Endothelial cell of umbilical vein (primary cell): ENCODE measurements around the gene GULP1. TPM values are rescaled to one million over a fixed set of nuclear protein-coding genes. Genes with fewer than 3 reads are reported as not detected.

Experiments used
- BruUV-seq: library from RNA; stranded (reverse); fragments of 400-500 nt; replicated peaks from 2 replicates; lab custom pipeline; 2021; lab: Mats Ljungman, UMichigan
- CTCF ChIA-PET: fragments of 300-600, 350-600 bp; sonication (Branson Sonifier 250); formaldehyde crosslinking; loops from one replicate; lab custom pipeline; 2021; ENCODE audit warnings: antibody characterized with exemption, inconsistent platforms; lab: Charles Lee
- POLR2A ChIA-PET: fragments of 300-600, 350-600 bp; sonication (Branson Sonifier 250); formaldehyde crosslinking; loops from one replicate; lab custom pipeline; 2021; ENCODE audit warnings: antibody characterized with exemption, inconsistent platforms; lab: Charles Lee
- DNase-seq: peaks from one replicate; pipeline ENCODE4 v3.0.0-alpha.2; 2011; ENCODE audit warnings: low read depth, low spot score
- FAIRE-seq: peaks from 2 replicates; lab custom pipeline; 2011; peaks lifted over from hg19 to GRCh38; lab: Jason Lieb, UNC
- H2AFZ ChIP-seq: 2 replicates; pipeline ENCODE4 v1.6.0; 2012; ENCODE audit warnings: low read depth, low read length, control low read depth, inconsistent platforms
- H3K27ac ChIP-seq: 2 replicates; pipeline ENCODE4 v1.5.1; 2011; ENCODE audit warnings: low read depth, mild to moderate bottlenecking, control low read depth, low read length, moderate library complexity; ENCODE audit not compliant: insufficient read depth
- H3K27me3 ChIP-seq, 2 experiments: 2 replicates each; pipeline versions ENCODE4 v1.6.0 to v1.6.1; 2011; ENCODE audit warnings: low read length in 2 of 2, mixed read lengths in 1 of 2; ENCODE audit not compliant: control insufficient read depth in 2 of 2, insufficient read depth in 2 of 2
- H3K36me3 ChIP-seq, 2 experiments: 2 replicates in 1 of 2; 3 replicates in 1 of 2; pipeline ENCODE4 v1.5.1; 2011; ENCODE audit warnings: low read length in 2 of 2, mild to moderate bottlenecking in 1 of 2, moderate library complexity in 1 of 2; ENCODE audit not compliant: control insufficient read depth in 2 of 2, insufficient read depth in 2 of 2; ENCODE audit errors: extremely low read depth in 1 of 2
- H3K4me1 ChIP-seq: 3 replicates; pipeline ENCODE4 v1.5.1; 2011; ENCODE audit warnings: mild to moderate bottlenecking, low read length; ENCODE audit not compliant: control insufficient read depth, insufficient read depth; ENCODE audit errors: extremely low read depth
- H3K4me2 ChIP-seq: 2 replicates; pipeline ENCODE4 v1.6.1; 2011; ENCODE audit warnings: low read length, control low read depth, mixed read lengths; ENCODE audit not compliant: insufficient read depth
- H3K4me3 ChIP-seq, 3 experiments: fragments of 200-600 bp in 1 of 3; sonication (generic), shearing (Covaris generic) in 1 of 3; replicated peaks in 1 of 3; 2 replicates each; pipeline ENCODE4 v1.5.1; 2011 to 2016; ENCODE audit warnings: control low read depth in 3 of 3, low read length in 3 of 3, mild to moderate bottlenecking in 2 of 3, inconsistent platforms in 1 of 3, low read depth in 1 of 3, moderate library complexity in 1 of 3; ENCODE audit not compliant: insufficient read depth in 1 of 3
- H3K79me2 ChIP-seq: 2 replicates; pipeline ENCODE4 v1.6.0; 2012; ENCODE audit warnings: low read length, inconsistent platforms; ENCODE audit not compliant: control insufficient read depth, insufficient read depth
- H3K9ac ChIP-seq: replicated peaks from 2 replicates; pipeline ENCODE3; 2011; ENCODE audit warnings: low read length, control low read depth; ENCODE audit not compliant: insufficient read depth; ENCODE audit errors: extremely low read depth
- H3K9me1 ChIP-seq: replicated peaks from 3 replicates; pipeline ENCODE4 v1.6.0; 2011; ENCODE audit warnings: mild to moderate bottlenecking, low read length; ENCODE audit not compliant: control insufficient read depth, insufficient read depth; ENCODE audit errors: extremely low read depth
- H3K9me3 ChIP-seq: replicated peaks from 2 replicates; pipeline ENCODE4 v1.5.1; 2012; ENCODE audit warnings: low read length, inconsistent platforms; ENCODE audit not compliant: control insufficient read depth, insufficient read depth
- H4K20me1 ChIP-seq: replicated peaks from 2 replicates; pipeline ENCODE3; 2011; ENCODE audit warnings: mild to moderate bottlenecking, low read length; ENCODE audit not compliant: control insufficient read depth, insufficient read depth; ENCODE audit errors: extremely low read depth
- CTCF ChIP-seq, 2 donors: IDR thresholded peaks; 1 replicate in 1 of 2; 2 replicates in 1 of 2; pipeline ENCODE4 v1.5.1; 2011; ENCODE audit warnings: low read length in 2 of 2, mild to moderate bottlenecking in 2 of 2, moderate library complexity in 2 of 2, control low read depth in 1 of 2, inconsistent platforms in 1 of 2, low read depth in 1 of 2; ENCODE audit not compliant: insufficient read depth in 1 of 2; ENCODE audit errors: extremely low read depth in 1 of 2
- EZH2 ChIP-seq: IDR thresholded peaks from 2 replicates; pipeline ENCODE4 v1.6.1; 2012; ENCODE audit warnings: borderline replicate concordance, low read depth, mild to moderate bottlenecking, moderate library complexity, low read length, inconsistent platforms; ENCODE audit not compliant: severe bottlenecking
- FOS ChIP-seq: IDR thresholded peaks from 2 replicates; pipeline ENCODE4 v1.6.1; 2011; ENCODE audit warnings: mild to moderate bottlenecking, low read length, moderate library complexity, borderline replicate concordance; ENCODE audit not compliant: insufficient read depth
- GATA2 ChIP-seq: IDR thresholded peaks from 2 replicates; pipeline ENCODE4 v1.7.0; 2011; ENCODE audit warnings: low read depth, mild to moderate bottlenecking, moderate library complexity, mixed read lengths, low read length; ENCODE audit not compliant: insufficient read length, insufficient read depth
- JUN ChIP-seq: IDR thresholded peaks from 2 replicates; pipeline ENCODE4 v1.6.1; 2011; ENCODE audit warnings: borderline replicate concordance, low read depth; ENCODE audit not compliant: insufficient read length, insufficient read depth
- MAX ChIP-seq: IDR thresholded peaks from 2 replicates; pipeline ENCODE4 v1.6.1; 2011; ENCODE audit not compliant: insufficient read depth, insufficient read length
- MYC ChIP-seq: IDR thresholded peaks from one replicate; pipeline ENCODE4 v1.6.1; 2011; ENCODE audit warnings: mild to moderate bottlenecking, low read depth, low read length
- POLR2A ChIP-seq: IDR thresholded peaks from 2 replicates; pipeline ENCODE4 v1.6.1; 2012; ENCODE audit warnings: low read depth, mild to moderate bottlenecking, control low read depth, low read length
- POLR2AphosphoS5 ChIP-seq: IDR thresholded peaks from 2 replicates; pipeline ENCODE4 v1.6.1; 2012; ENCODE audit warnings: low read depth, mild to moderate bottlenecking, control low read depth, low read length, moderate library complexity; ENCODE audit not compliant: insufficient read depth
- dilution Hi-C: fragments of 300-500 bp; cut with MboI; formaldehyde crosslinking; loops from one replicate; pipeline ENCODE4 v1.15.0; 2019; ENCODE audit warnings: low sequenced_read_pairs; ENCODE audit not compliant: extremely low pct_ligation_motif_present
- intact Hi-C: fragments of 100-400 bp; cut with micrococcal nuclease; formaldehyde crosslinking; loops from one replicate; pipeline ENCODE4 v1.10.0; 2022
- polyA plus RNA-seq, 4 experiments: library from polyadenylated mRNA; depleted of rRNA in 3 of 4; stranded (reverse) in 3 of 4; unstranded in 1 of 4; fragments of >200 nt; gene quantifications; 2 replicates each; pipeline versions ENCODE4 v1.2.1 to v1.2.3, GENCODE V29; 2011 to 2012; ENCODE audit warnings: missing spikeins in 1 of 4
- total RNA-seq: library from RNA; stranded (reverse); gene quantifications from 2 replicates; pipeline ENCODE4 v1.2.3, GENCODE V29; 2021

GULP1 gene
- total and polyA plus RNA-seq, 2 donors (not counting 3 experiments of a cell fraction or from before 2014, with no cell fraction given): 24.4 to 53.8 TPM

GRCh38 chr2:188404341-188405004 is 112.8 kb downstream of the GULP1 start:
- Histone ChIP-seq H3K9me3 (no peaks in the 10 kb centered on the region), H3K79me2 (no peaks in the 10 kb centered on the region), H3K4me2 (no peak overlapping the region), H3K36me3 (no peaks in the 10 kb centered on the region), H3K4me1 (no peaks in the 10 kb centered on the region), H3K4me3 (no peak overlapping the region), H2AFZ (no peak overlapping the region), H3K27ac (no peak overlapping the region), H3K27me3 (no peaks in the 10 kb centered on the region), H3K9me1 (no peaks in the 10 kb centered on the region), H4K20me1 (no peaks in the 10 kb centered on the region), H3K9ac (no peak overlapping the region)
- FAIRE-seq (no peak), DNase-seq (no peak)
- dilution Hi-C loops (no loop called here), intact Hi-C loops (no loop called here)
- BruUV-seq: no TSS peak
- CTCF ChIA-PET: no interaction called here
- POLR2A ChIA-PET: no interaction called here
- TF ChIP-seq FOS (no peak), CTCF (IDR thresholded peaks at IDR 0.05; ENCODE audit: extremely low read depth in 1 of 2, insufficient read depth in 1 of 2, low read depth in 1 of 2, low read length in 2 of 2) (no peak), JUN (no peak), POLR2AphosphoS5 (no peak), GATA2 (no peak), EZH2 (no peak), MYC (no peak), MAX (no peak), POLR2A (no peak)
